ENCODE measurements around the gene TBC1D23.

The TBC1D23 gene

DNA sequence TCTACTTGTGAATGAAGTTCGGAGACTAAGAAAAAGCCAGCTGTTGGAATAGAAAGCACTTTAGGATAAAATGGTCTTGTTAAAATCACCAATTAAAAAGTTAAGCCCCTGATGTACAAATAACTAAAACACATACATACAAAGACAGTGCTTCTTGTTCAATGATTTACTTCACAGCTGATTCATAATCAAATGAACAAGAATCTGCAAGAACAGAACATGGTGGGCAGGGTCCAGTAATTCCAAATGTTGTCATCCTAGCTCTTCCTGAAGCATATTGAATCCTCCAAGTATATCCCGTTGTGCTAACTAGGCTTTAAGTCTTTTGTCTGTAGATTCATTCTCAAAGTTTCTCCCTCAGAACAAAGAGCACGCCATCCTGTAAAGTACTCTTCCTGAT lies 98.2 kb downstream of the TBC1D23 start:
- no peak for DNase-seq

DNA sequence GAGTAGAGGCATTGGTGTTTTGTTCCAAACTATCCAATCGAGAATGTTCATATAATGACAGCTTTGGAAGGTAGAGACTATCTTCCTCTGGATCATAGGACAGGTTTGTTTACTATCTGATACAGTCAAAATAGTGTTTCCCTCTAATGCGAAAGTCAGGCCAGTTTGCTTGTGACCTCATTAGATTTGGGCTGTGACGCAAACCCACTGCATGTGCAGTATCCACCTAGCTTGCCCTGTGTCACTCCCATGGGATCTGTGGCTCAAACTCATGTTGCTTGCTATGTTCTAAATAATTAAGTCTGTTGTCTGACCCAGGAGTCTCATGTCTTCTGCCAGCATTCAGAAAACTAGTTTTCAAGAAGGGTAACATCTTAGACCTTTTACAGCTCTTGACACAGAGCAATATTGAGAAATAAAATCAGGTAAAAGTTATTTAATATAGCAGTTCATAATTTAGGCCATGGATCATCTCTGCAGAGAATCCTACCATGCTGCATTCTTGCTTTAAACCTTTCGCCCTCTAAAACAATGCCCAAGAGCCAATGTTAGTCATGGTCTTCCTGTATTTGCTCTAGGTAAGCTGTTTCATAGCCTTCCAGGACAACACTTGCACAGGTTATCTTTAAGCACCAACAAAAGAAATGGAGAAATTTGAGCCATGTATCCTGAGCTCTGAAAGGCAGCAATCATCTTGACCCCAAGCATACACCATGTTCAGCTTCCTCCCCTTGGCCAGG lies 100.1 kb downstream of the TBC1D23 start:
- DNase-seq: no peak

DNA sequence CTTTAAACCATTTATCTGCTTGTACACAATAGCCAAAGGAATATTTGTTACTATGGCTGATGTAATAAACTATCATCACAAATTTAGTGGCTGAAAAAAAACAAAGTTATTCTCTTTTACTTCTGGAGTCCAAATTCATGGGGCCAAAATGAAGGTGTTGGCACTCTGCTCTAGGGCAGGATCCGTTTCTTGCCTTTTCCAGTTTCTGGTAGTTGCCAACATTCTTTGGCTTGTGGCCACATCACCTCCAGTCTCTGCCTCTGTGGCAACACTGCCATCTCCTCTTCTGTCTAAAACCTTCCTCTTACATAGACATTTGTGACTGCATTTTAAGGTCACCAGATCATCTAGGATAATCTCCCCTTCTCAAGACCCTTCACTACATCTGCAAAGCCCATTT lies 101.1 kb downstream of the TBC1D23 start:
- DNase-seq: no peak

DNA sequence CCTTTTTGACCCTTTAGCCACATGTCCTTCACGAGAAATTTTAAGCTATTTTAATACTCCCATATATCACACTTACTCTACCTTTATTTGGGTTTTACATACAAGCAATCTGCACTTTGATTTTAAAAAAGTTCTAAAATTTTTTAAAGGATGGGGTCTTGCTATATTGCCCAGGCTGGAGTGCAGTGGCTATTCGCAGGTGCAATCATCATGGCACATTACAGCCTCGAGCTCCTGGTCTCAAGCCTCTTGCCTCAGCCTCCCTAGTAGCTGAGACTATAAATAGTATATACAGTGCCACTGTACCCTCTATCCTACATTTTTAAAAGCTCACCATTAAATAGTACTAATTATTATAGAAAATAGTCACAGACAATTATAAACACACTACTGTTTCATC lies 103.6 kb downstream of the TBC1D23 start:
- no peak for DNase-seq

DNA sequence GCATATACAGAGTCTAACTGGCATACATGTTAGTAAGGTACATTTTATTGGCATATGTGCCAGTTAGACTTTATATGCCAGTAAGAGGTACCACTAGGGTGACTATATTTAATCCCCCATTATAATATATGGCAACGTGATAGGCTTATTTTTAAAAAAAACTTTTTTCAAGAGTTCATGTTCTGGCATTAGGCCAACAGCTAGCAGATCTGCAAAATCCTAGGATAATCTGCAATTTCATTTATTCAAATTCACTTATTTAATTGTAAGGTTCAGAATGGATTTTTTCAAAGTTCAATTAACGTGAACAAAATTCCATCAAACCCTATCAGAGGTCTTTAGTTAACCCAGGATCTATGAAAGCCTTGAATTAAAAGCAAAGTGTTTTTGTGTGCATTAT lies 105.6 kb downstream of the TBC1D23 start:
- DNase-seq: no peak

DNA sequence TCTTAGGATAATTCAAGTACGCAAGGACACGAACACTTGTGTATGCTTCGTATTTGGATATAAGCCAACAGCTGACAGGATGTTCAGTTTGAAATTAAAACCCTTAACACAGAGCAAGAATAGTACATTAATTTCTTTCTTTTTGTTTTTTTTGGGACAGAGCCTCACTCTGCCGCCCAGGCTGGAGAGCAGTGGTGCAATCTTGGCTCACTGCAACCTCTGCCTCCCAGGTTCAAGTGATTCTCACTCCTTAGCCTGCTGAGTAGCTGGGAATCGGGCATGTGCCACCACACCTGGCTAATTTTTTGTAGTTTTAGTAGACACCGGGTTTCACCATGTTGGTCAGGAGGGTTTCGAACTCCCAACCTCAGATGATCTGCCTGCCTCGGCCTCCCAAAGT lies 107.6 kb downstream of the TBC1D23 start:
- DNase-seq: no peak

DNA sequence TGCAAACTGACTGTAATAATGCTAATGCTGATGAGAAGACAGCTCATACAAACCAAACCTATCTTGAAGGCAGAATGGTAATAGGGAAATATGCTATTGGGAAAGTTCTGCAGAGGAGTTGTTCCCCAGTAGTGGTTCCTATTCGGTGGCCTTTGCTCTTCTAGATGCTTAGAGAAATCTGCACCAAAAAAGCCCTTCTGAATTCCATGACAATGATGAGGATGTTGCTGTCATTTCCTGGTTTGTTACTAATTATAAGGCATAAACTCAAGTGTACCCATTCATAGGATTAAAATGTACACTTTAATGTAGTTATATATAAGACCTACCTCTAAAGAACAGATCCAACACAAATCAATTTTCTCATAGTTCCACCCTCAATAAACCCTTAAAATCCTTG lies 110.0 kb downstream of the TBC1D23 start:
- DNase-seq: no peak

DNA sequence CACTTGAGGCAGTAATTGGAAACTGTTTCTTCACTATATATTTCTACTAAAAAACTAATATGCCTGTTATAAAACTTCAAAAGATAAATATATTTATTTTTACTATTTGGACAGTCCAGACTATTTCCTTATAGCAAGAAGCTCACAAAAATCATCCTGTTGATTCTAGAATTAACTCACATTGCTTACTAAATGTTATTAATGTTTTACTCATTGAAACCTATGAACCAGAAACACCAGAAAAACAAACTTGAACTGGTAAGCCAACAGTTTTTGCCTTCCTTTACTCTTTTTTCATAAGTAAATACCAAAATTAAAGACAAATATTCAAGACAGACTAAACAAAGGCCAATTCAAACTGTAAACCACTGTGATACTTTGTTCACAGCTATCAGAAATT lies 113.7 kb downstream of the TBC1D23 start:
- no peak for DNase-seq
